HUES64 (cell line): ENCODE measurements around the gene ARFGAP3.
"Not testable (repeated sequence)": the region's sequence is repeated elsewhere in the genome, so short reads cannot be mapped to it uniquely, and the experiment has no call there.

Experiments
- H3K27ac ChIP-seq: 2 replicates; pipeline ENCODE4 v1.7.0; 2013; ENCODE audit warnings: low read depth, low read length, inconsistent platforms
- H3K27me3 ChIP-seq: 2 replicates; pipeline ENCODE4 v1.6.1; 2013; ENCODE audit warnings: mild to moderate bottlenecking, low read length; ENCODE audit not compliant: insufficient read depth
- H3K36me3 ChIP-seq: 2 replicates; pipeline ENCODE4 v1.6.1; 2013; ENCODE audit warnings: mild to moderate bottlenecking, low read length; ENCODE audit not compliant: insufficient read depth
- H3K4me1 ChIP-seq: 2 replicates; pipeline ENCODE4 v1.6.1; 2013; ENCODE audit warnings: mild to moderate bottlenecking, low read length, moderate library complexity; ENCODE audit not compliant: insufficient read depth
- H3K4me3 ChIP-seq: 2 replicates; pipeline ENCODE4 v1.5.1; 2013; ENCODE audit warnings: mild to moderate bottlenecking, low read length, moderate library complexity
- H3K9ac ChIP-seq: 2 replicates; pipeline ENCODE4 v1.6.1; 2013; ENCODE audit warnings: mild to moderate bottlenecking, low read depth, low read length
- H3K9me3 ChIP-seq: 2 replicates; pipeline ENCODE4 v1.6.1; 2013; ENCODE audit warnings: low read depth, low read length; ENCODE audit not compliant: insufficient read depth
- WGBS: fragments of 150-250, 120-280 bp; methylation state at CpG from one replicate; pipeline ENCODE4 v1.1.7; 2013; ENCODE audit warnings: missing lambda C conversion rate; 5-methylcytosine and 5-hydroxymethylcytosine counted together

The ARFGAP3 gene

DNA sequence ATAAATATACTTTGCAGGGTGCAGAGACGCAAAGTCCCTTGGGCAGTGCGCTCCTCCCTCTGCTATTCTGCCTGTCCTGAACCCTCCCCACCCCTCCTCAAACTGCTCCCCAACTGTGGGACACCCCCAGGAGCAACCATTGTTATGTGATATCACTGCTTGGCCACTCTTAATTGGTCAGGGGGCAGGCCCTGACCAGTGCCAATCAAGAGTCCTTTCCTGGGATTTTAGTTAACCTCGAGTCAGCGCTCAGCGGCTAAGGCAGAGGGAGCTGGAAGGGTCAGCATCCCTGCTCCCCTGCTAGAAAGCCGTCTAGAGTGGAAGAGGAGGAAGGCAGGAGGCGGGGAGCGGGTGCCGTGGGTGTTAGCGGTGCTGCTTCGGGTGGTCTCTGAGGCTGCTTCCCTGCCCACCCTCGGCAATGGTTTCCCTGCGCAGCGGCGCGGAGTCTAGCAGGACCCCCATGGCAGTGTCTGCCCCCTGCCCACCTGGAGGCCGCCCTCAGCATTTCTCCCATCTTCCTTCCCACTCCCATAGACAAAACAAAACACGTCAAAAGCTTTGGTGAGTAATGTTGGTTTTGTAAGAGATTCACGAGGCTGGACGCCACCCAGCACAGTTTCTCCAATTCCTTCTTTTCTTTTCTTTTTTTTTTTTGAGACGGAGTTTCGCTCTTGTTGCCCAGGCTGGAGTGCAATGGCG, 98.0 kb downstream of the ARFGAP3 start:
- Histone ChIP-seq H3K27ac (no peak overlapping the region), H3K27me3 (no peaks in the 10 kb centered on the region), H3K9ac (no peak overlapping the region), H3K9me3 (no peaks in the 10 kb centered on the region), H3K4me3 (no peak overlapping the region), H3K36me3 (no peaks in the 10 kb centered on the region), H3K4me1 (no peaks in the 10 kb centered on the region; the same call in 1 of the 2 replicates)
- 89% methylated on average over 21 of the region's 23 CpGs for WGBS

- WGBS, result 96% methylated on average over 4 of the region's 5 CpGs
- H3K9ac ChIP-seq, H3K36me3 ChIP-seq, H3K4me3 ChIP-seq, H3K27ac ChIP-seq, H3K9me3 ChIP-seq, H3K27me3 ChIP-seq, H3K4me1 ChIP-seq: not testable (repeated sequence)
Measured at GRCh38 chr22:42755553-42755952, 101.5 kb downstream of the ARFGAP3 start.

- not testable (repeated sequence) for H3K9ac ChIP-seq, H3K9me3 ChIP-seq, H3K4me1 ChIP-seq, H3K4me3 ChIP-seq, H3K27me3 ChIP-seq, H3K27ac ChIP-seq, H3K36me3 ChIP-seq
- 92% methylated on average over 14 of the region's 16 CpGs for WGBS
Measured at GRCh38 chr22:42755121-42755520, 102.0 kb downstream of the ARFGAP3 start.

DNA sequence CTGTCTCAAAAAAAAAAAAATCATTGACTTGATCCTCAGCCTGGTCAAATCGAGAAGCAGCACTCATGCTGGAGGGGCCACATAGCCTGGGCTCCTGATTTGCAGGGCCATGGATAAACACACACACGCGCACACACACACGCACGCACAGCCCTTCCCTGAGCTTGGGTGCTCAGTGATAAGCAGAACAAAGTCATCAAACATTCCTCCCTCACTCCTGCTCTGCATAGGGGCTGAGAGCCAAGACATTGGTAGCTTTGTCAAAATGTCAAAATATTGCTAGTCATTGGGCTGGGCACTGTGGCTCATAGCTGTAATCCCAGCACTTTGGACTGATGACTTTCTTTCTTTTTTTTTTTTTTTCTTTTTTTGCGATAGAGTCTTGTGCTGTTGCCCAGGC, 102.4 kb downstream of the ARFGAP3 start:
- no peaks in the 10 kb centered on the region; the same call in 1 of the 2 replicates for H3K4me1 ChIP-seq
- H3K36me3 ChIP-seq, result no peaks in the 10 kb centered on the region
- WGBS, result 94% methylated on average over 6 of the region's 6 CpGs
- H3K9me3 ChIP-seq, result no peaks in the 10 kb centered on the region
- H3K27me3 ChIP-seq, result no peaks in the 10 kb centered on the region
- H3K9ac ChIP-seq, result no peak overlapping the region
- no peak overlapping the region for H3K4me3 ChIP-seq
- no peak overlapping the region for H3K27ac ChIP-seq

DNA sequence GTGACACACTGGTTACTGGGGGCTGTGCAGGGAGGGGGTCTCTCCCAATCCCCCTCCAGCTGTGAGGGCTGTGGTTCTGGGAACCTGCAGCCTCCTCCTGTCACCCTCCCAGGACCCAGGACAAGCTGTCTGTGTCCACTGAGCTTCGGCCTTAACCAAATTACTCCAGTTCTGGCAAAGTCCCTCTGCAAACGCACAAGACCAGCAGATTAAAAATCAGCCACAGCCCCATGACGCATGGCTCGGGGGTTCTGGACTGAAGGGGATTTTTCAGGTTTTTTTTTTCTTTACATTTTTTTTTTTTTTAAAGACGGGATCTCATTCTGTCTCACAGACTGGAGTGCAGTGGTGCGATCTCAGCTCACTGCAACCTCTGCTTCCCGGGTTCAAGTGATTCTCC, 104.2 kb downstream of the ARFGAP3 start:
- H3K27me3 ChIP-seq, result no peaks in the 10 kb centered on the region
- no peaks in the 10 kb centered on the region for H3K9me3 ChIP-seq
- H3K27ac ChIP-seq, result no peak overlapping the region
- H3K9ac ChIP-seq, result no peak overlapping the region
- no peaks in the 10 kb centered on the region for H3K36me3 ChIP-seq
- no peak overlapping the region for H3K4me3 ChIP-seq
- peaks cover 3% of the 10 kb centered on the region for H3K4me1 ChIP-seq
- WGBS, result 95% methylated on average over 7 of the region's 7 CpGs

- H3K9ac ChIP-seq, result no peak overlapping the region
- no peaks in the 10 kb centered on the region for H3K9me3 ChIP-seq
- no peaks in the 10 kb centered on the region for H3K27me3 ChIP-seq
- no peak overlapping the region for H3K27ac ChIP-seq
- no peak overlapping the region for H3K4me3 ChIP-seq
- H3K36me3 ChIP-seq, result no peaks in the 10 kb centered on the region
- H3K4me1 ChIP-seq, result peaks cover 6% of the 10 kb centered on the region
- WGBS, result 81% methylated on average over 12 of the region's 12 CpGs
Measured at GRCh38 chr22:42752230-42752746, 104.8 kb downstream of the ARFGAP3 start.

DNA sequence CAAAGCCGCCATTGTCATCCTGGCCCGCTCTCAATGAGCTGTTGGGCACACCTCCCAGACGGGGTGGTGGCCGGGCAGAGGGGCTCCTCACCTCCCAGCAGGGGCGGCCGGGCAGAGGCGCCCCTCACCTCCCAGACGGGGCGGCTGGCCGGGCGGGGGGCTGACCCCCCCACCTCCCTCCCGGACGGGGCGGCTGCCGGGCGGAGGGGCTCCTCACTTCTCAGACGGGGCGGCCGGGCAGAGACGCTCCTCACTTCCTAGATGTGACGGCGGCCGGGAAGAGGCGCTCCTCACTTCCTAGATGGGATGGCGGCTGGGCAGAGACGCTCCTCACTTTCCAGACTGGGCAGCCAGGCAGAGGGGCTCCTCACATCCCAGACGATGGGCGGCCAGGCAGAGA, 106.7 kb downstream of the ARFGAP3 start:
- H3K4me1 ChIP-seq, H3K36me3 ChIP-seq, H3K27ac ChIP-seq, H3K4me3 ChIP-seq, H3K9me3 ChIP-seq, H3K9ac ChIP-seq, H3K27me3 ChIP-seq: not testable (repeated sequence)
- WGBS, result 92% methylated on average over 26 of the region's 28 CpGs

GRCh38 chr22:42747701-42748513, 109.2 kb downstream of the ARFGAP3 start:
- no peaks in the 10 kb centered on the region for H3K36me3 ChIP-seq
- H3K9ac ChIP-seq, result no peak overlapping the region
- H3K4me3 ChIP-seq, result no peak overlapping the region
- WGBS, result 64% methylated on average over 13 of the region's 14 CpGs
- H3K27ac ChIP-seq, result no peak overlapping the region
- H3K27me3 ChIP-seq, result no peaks in the 10 kb centered on the region
- H3K9me3 ChIP-seq, result no peaks in the 10 kb centered on the region
- peaks cover 13% of the 10 kb centered on the region; the same call in 1 of the 2 replicates for H3K4me1 ChIP-seq
